Thoracic aorta (tissue), 2 donors: ENCODE measurements around the gene HPS5. TPM values are rescaled to one million over a fixed set of nuclear protein-coding genes. Genes with fewer than 3 reads are reported as not detected.
"Not testable (repeated sequence)": the region's sequence is repeated elsewhere in the genome, so short reads cannot be mapped to it uniquely, and the experiment has no call there.

Experiments used
- ATAC-seq: fragments of 150-250 bp; one replicate; pipeline ENCODE4 v1.8.0; 2017; ENCODE audit warnings: low read depth; ENCODE audit not compliant: insufficient number of reproducible peaks, low FRiP score
- DNase-seq: peaks from one replicate; pipeline ENCODE4 v3.0.0-alpha.2; 2020; ENCODE audit warnings: low spot score
- H3K27ac ChIP-seq, 2 donors: fragments of 200-600 bp; sonication (generic); 1 replicate in 1 of 2; 2 replicates in 1 of 2; pipeline ENCODE4 v1.5.1; 2016; ENCODE audit warnings: mild to moderate bottlenecking in 2 of 2, moderate library complexity in 2 of 2
- H3K27me3 ChIP-seq: fragments of 200-600 bp; sonication (generic); replicated peaks from 2 replicates; pipeline ENCODE4 v1.6.0; 2016; ENCODE audit warnings: mild to moderate bottlenecking; ENCODE audit not compliant: insufficient read depth
- H3K36me3 ChIP-seq: fragments of 200-600 bp; sonication (generic); one replicate; pipeline ENCODE4 v1.5.1; 2016
- H3K4me1 ChIP-seq, 2 donors: fragments of 200-600 bp; sonication (generic); 1 replicate in 1 of 2; 2 replicates in 1 of 2; pipeline versions ENCODE4 v1.5.1 to v1.6.0; 2016; ENCODE audit warnings: low read depth in 2 of 2, mild to moderate bottlenecking in 1 of 2; ENCODE audit not compliant: control insufficient read depth in 1 of 2
- H3K4me3 ChIP-seq: fragments of 200-600 bp; sonication (generic); 2 replicates; pipeline ENCODE4 v1.5.1; 2016; ENCODE audit warnings: mild to moderate bottlenecking
- H3K9me3 ChIP-seq: fragments of 200-600 bp; sonication (generic); 2 replicates; pipeline ENCODE4 v1.5.1; 2016
- CTCF ChIP-seq: fragments of 200-600 bp; sonication (generic); IDR thresholded peaks from one replicate; pipeline ENCODE4 v1.5.1; 2019; ENCODE audit warnings: antibody characterized with exemption
- total RNA-seq, 2 donors: library from RNA; depleted of rRNA; stranded (reverse); fragments of >200 nt; gene quantifications; one replicate each; pipeline versions ENCODE4 v1.1.0 to v1.2.3, GENCODE V29; 2016

The HPS5 gene
- total RNA-seq, 2 donors from 2014 or later, result 42.9 to 139 TPM

GRCh38 chr11:18329196-18329870, 7.4 kb upstream of the HPS5 start:
- no peak for DNase-seq
- no peak for ATAC-seq
- Histone ChIP-seq H3K4me1 (peaks cover 6 to 7% of the 10 kb centered on the region in 2 donors), H3K27me3 (no peaks in the 10 kb centered on the region), H3K27ac (no peak overlapping the region), H3K9me3 (no peaks in the 10 kb centered on the region), H3K36me3 (peaks cover 16% of the 10 kb centered on the region), H3K4me3 (no peak overlapping the region)
- no peak for TF ChIP-seq CTCF

- Histone ChIP-seq H3K27ac (no peak overlapping the region), H3K4me1 (peaks cover 31 to 44% of the 10 kb centered on the region in 2 donors), H3K4me3 (peak overlapping the region; percentile 94), H3K9me3 (no peaks in the 10 kb centered on the region), H3K27me3 (no peaks in the 10 kb centered on the region), H3K36me3 (peaks cover 2% of the 10 kb centered on the region)
- DNase-seq, result no peak
- TF ChIP-seq CTCF, result no peak
- ATAC-seq, result no peak
Measured at GRCh38 chr11:18324381-18324780, 2.4 kb upstream of the HPS5 start.

GRCh38 chr11:18323881-18324280, 1.9 kb upstream of the HPS5 start:
- Histone ChIP-seq H3K4me1 (peaks cover 31 to 49% of the 10 kb centered on the region in 2 donors), H3K4me3 (peak overlapping the region; percentile 94)
- not testable (repeated sequence) for H3K27me3 ChIP-seq, H3K27ac ChIP-seq, H3K36me3 ChIP-seq, DNase-seq, H3K9me3 ChIP-seq, ATAC-seq

GRCh38 chr11:18322818-18323570, 1.1 kb upstream of the HPS5 start:
- H3K27ac ChIP-seq, result peak overlapping the region; percentile 16 to 98
- no peaks in the 10 kb centered on the region for H3K9me3 ChIP-seq
- no peak for DNase-seq
- no peak for ATAC-seq
- no peaks in the 10 kb centered on the region for H3K27me3 ChIP-seq
- H3K4me3 ChIP-seq, result peak overlapping the region; percentile 94
- TF ChIP-seq CTCF, result no peak
- H3K36me3 ChIP-seq, result peaks cover 2% of the 10 kb centered on the region
- peaks cover 31 to 57% of the 10 kb centered on the region in 2 donors for H3K4me1 ChIP-seq

GRCh38 chr11:18321578-18321968, 367 bp downstream of the HPS5 start:
- H3K4me3 ChIP-seq, result peak overlapping the region; percentile 94
- peaks cover 31 to 57% of the 10 kb centered on the region in 2 donors for H3K4me1 ChIP-seq
- ATAC-seq (no peak), DNase-seq (no peak)
- H3K27ac ChIP-seq, result peak overlapping the region; percentile 93 to 98
- no peaks in the 10 kb centered on the region for H3K9me3 ChIP-seq
- H3K27me3 ChIP-seq, result no peaks in the 10 kb centered on the region
- H3K36me3 ChIP-seq, result no peaks in the 10 kb centered on the region
- no peak for TF ChIP-seq CTCF
